ENCODE measurements around the gene XPR1. TPM values are rescaled to one million over a fixed set of nuclear protein-coding genes. Genes with fewer than 3 reads are reported as not detected.

Gene XPR1
- total RNA-seq, 1 experiment from 2014 or later: 19.9 TPM

DNA sequence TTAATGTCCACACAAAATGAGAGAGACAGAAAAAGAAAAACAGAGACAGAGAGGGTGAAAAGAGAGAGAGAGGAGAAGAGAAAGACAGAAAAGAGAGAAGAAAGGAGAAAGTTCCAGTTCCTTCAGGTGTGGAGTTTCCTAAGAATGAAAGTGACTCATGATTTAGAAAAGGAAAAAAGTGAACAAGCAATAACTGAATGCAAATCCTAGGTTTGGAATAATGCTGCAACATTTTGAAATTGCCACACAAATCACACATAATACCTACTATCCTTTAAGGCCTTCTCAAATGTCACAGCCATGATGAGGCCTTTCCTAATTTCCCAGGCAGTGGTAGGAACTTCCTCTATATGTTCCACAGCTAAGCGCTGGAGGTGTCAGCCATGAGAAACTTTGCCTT, 31.5 kb upstream of the XPR1 start (continued):
- TF ChIP-seq, protein P1, sequence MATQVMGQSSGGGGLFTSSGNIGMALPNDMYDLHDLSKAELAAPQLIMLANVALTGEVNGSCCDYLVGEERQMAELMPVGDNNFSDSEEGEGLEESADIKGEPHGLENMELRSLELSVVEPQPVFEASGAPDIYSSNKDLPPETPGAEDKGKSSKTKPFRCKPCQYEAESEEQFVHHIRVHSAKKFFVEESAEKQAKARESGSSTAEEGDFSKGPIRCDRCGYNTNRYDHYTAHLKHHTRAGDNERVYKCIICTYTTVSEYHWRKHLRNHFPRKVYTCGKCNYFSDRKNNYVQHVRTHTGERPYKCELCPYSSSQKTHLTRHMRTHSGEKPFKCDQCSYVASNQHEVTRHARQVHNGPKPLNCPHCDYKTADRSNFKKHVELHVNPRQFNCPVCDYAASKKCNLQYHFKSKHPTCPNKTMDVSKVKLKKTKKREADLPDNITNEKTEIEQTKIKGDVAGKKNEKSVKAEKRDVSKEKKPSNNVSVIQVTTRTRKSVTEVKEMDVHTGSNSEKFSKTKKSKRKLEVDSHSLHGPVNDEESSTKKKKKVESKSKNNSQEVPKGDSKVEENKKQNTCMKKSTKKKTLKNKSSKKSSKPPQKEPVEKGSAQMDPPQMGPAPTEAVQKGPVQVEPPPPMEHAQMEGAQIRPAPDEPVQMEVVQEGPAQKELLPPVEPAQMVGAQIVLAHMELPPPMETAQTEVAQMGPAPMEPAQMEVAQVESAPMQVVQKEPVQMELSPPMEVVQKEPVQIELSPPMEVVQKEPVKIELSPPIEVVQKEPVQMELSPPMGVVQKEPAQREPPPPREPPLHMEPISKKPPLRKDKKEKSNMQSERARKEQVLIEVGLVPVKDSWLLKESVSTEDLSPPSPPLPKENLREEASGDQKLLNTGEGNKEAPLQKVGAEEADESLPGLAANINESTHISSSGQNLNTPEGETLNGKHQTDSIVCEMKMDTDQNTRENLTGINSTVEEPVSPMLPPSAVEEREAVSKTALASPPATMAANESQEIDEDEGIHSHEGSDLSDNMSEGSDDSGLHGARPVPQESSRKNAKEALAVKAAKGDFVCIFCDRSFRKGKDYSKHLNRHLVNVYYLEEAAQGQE (IDR thresholded peaks at IDR 0.05; ENCODE audit: low read depth): no peak
- TF ChIP-seq FOSL1 (IDR thresholded peaks at IDR 0.05; ENCODE audit: low read depth) (no peak), RAD21 (IDR thresholded peaks at IDR 0.05; ENCODE audit: low read depth) (no peak), JUND (IDR thresholded peaks at IDR 0.05) (no peak), ZNF274 (IDR thresholded peaks at IDR 0.05; ENCODE audit: low read depth, low read length) (no peak), EZH2phosphoT487 (IDR thresholded peaks at IDR 0.05; ENCODE audit: borderline replicate concordance) (no peak), CEBPB (IDR thresholded peaks at IDR 0.05; ENCODE audit: low read depth) (no peak)
- TF ChIP-seq, protein P2, sequence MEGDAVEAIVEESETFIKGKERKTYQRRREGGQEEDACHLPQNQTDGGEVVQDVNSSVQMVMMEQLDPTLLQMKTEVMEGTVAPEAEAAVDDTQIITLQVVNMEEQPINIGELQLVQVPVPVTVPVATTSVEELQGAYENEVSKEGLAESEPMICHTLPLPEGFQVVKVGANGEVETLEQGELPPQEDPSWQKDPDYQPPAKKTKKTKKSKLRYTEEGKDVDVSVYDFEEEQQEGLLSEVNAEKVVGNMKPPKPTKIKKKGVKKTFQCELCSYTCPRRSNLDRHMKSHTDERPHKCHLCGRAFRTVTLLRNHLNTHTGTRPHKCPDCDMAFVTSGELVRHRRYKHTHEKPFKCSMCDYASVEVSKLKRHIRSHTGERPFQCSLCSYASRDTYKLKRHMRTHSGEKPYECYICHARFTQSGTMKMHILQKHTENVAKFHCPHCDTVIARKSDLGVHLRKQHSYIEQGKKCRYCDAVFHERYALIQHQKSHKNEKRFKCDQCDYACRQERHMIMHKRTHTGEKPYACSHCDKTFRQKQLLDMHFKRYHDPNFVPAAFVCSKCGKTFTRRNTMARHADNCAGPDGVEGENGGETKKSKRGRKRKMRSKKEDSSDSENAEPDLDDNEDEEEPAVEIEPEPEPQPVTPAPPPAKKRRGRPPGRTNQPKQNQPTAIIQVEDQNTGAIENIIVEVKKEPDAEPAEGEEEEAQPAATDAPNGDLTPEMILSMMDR (IDR thresholded peaks at IDR 0.05 in 2 of 3, conservative IDR thresholded peaks at IDR 0.05 in 1 of 3; ENCODE audit: borderline replicate concordance in 1 of 3, insufficient read depth in 1 of 3, low read depth in 2 of 3, low read length in 2 of 3): no peak

DNA sequence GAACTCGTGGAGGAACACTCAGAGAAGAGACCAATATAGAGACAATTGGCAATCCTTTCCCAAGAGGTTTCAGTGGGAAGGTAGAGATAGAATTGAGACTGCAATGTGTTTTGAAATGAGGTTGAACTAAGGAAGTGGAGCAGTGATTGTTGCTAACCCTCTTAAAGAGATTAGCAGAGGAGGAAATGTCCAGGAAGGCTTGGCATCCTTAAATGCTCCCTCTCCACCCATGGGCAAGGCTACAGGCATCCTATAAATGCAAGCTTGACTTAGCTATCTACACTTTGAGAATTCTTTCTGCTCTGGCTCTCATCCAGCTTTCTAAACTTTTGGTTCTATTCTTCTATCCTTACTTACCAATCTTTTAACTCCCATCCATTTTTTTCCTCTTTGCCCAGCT, 30.3 kb upstream of the XPR1 start:
- Histone ChIP-seq H3K36me3 (ENCODE audit: control insufficient read depth in 1 of 2, insufficient read depth in 2 of 2, low read length in 2 of 2) (no peaks in the 10 kb centered on the region), H4K20me1 (ENCODE audit: insufficient read depth) (no peaks in the 10 kb centered on the region), H3K4me1 (ENCODE audit: control insufficient read depth in 1 of 2, insufficient read depth in 2 of 2, low read length in 2 of 2) (no peaks in the 10 kb centered on the region), H2AFZ (ENCODE audit: low read depth, low read length, poor library complexity, severe bottlenecking) (no peak overlapping the region), H3K27me3 (ENCODE audit: insufficient read depth, low read length) (no peaks in the 10 kb centered on the region), H3K9me3 (ENCODE audit: control insufficient read depth in 1 of 2, insufficient read depth in 1 of 2, low read depth in 1 of 2, low read length in 2 of 2) (no peaks in the 10 kb centered on the region), H3K79me2 (ENCODE audit: insufficient read depth, low read length) (no peaks in the 10 kb centered on the region), H3K4me3 (replicated peaks in 1 of 2; ENCODE audit: low read depth in 1 of 2, low read length in 2 of 2) (no peak overlapping the region), H3K9me2 (ENCODE audit: insufficient read depth) (no peaks in the 10 kb centered on the region), H3K27ac (ENCODE audit: low read depth, low read length) (no peak overlapping the region), H3K4me2 (ENCODE audit: low read length) (no peak overlapping the region), H3K9ac (ENCODE audit: low read length) (no peak overlapping the region)
- POLR2A ChIA-PET: no interaction called here
- RAD21 ChIA-PET (ENCODE audit: low non-redundant PET in 1 of 2, low total read pairs in 2 of 2, uncharacterized antibody in 2 of 2, unreplicated experiment in 2 of 2): no interaction called here
- CTCF ChIA-PET: no interaction called here
- TF ChIP-seq, protein P3, sequence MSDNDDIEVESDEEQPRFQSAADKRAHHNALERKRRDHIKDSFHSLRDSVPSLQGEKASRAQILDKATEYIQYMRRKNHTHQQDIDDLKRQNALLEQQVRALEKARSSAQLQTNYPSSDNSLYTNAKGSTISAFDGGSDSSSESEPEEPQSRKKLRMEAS (IDR thresholded peaks at IDR 0.05): no peak
- no peak for TF ChIP-seq SP1 (IDR thresholded peaks at IDR 0.05; ENCODE audit: low read depth)
- no peak for TF ChIP-seq SIN3A (IDR thresholded peaks at IDR 0.05; ENCODE audit: low read depth)
- TF ChIP-seq EZH2phosphoT487 (IDR thresholded peaks at IDR 0.05; ENCODE audit: borderline replicate concordance): no peak
- TF ChIP-seq, protein P4, sequence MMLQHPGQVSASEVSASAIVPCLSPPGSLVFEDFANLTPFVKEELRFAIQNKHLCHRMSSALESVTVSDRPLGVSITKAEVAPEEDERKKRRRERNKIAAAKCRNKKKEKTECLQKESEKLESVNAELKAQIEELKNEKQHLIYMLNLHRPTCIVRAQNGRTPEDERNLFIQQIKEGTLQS (IDR thresholded peaks at IDR 0.05): no peak
- no peak for TF ChIP-seq EZH2 (IDR thresholded peaks at IDR 0.05)
- TF ChIP-seq, protein P2 (IDR thresholded peaks at IDR 0.05 in 2 of 3, conservative IDR thresholded peaks at IDR 0.05 in 1 of 3; ENCODE audit: borderline replicate concordance in 1 of 3, insufficient read depth in 1 of 3, low read depth in 2 of 3, low read length in 2 of 3): no peak
- DNase-seq (ENCODE audit: low read depth, low spot score): no peak
- intact Hi-C loops (cut with micrococcal nuclease): no loop called here
- ATAC-seq: no peak
- BruUV-seq (replicated peaks): no TSS peak

All from HCT116 (cell line).